Subcutaneous abdominal adipose tissue (tissue), 5 donors: ENCODE results near the gene POU6F1.

Source experiments
- H3K27ac ChIP-seq: one replicate; pipeline ENCODE4 v1.7.0; 2013; ENCODE audit warnings: low read depth, mild to moderate bottlenecking, inconsistent platforms, low read length, moderate library complexity
- H3K27me3 ChIP-seq, 5 donors: one replicate each; pipeline ENCODE4 v1.7.0; 2013; ENCODE audit warnings: low read length in 5 of 5, inconsistent platforms in 1 of 5; ENCODE audit not compliant: control insufficient read depth in 5 of 5, insufficient read depth in 4 of 5
- H3K36me3 ChIP-seq, 5 donors: one replicate each; pipeline ENCODE4 v1.7.0; 2013; ENCODE audit warnings: low read length in 5 of 5; ENCODE audit not compliant: control insufficient read depth in 5 of 5, insufficient read depth in 5 of 5
- H3K4me1 ChIP-seq, 5 donors: one replicate each; pipeline ENCODE4 v1.7.0; 2013; ENCODE audit warnings: low read length in 5 of 5, mild to moderate bottlenecking in 3 of 5, moderate library complexity in 1 of 5; ENCODE audit not compliant: control insufficient read depth in 5 of 5, insufficient read depth in 5 of 5
- H3K4me3 ChIP-seq, 5 donors: one replicate each; pipeline ENCODE4 v1.7.0; 2013; ENCODE audit warnings: low read length in 5 of 5, low read depth in 1 of 5
- H3K9ac ChIP-seq, 5 donors: one replicate each; pipeline ENCODE4 v1.7.0; 2013; ENCODE audit warnings: low read length in 5 of 5, mild to moderate bottlenecking in 4 of 5, moderate library complexity in 3 of 5
- H3K9me3 ChIP-seq, 5 donors: one replicate each; pipeline ENCODE4 v1.7.0; 2013; ENCODE audit warnings: low read length in 5 of 5; ENCODE audit not compliant: control insufficient read depth in 5 of 5
- donor health status: healthy.
- donor health status: healthy.
- donor health status: healthy.
- donor health status: healthy.
- donor health status: healthy.

The POU6F1 gene

DNA sequence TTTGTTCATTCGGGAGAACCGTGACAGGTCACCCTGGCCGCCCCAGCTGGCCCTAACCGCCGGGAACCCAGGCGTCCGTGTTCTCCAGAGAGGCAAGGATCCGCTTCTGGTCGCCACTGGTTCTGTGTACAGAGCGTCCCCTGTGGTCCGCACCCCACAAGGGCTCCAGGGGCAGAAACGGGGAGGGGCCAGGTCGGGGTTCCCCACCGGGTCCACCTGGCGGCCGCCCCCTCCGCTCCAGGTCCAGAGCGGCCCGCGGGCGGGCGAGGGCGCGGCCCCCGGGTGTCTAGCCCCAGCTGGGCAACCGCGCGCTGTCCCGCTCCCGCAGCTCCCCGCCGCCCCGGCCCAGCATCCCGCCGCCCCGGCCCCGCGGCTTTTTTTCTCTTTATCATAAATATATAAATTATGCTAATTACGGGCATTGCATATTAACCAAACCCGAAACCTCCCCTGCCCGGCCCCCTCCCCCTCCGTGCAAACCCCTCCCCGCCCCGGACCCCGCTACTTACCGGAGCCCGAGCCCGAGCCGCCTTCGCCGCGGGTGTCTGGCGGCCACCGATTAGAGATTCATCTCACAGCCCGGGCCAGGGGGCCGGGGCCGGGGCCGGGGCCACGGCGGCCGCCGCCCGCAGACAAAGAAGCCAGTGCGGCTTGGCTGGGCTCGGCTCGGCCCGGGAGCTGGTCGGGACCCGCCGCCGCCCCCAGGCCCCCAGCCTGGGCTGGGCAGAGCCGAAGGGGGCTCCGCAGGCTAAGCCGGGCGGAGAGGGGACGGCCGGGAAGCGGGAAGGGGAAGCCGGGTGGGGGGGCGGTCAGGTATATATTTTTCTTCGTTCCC is 512 bp downstream of the POU6F1 start:
- peaks cover 3 to 23% (median 21%) of the 10 kb centered on the region in 5 donors for H3K4me1 ChIP-seq
- H3K27ac ChIP-seq: peak overlapping the region; percentile 95
- H3K9ac ChIP-seq: peak overlapping the region in 4 of 5 donors; percentile 59 to 92 (median 89)
- peak overlapping the region; percentile 40 to 91 (median 86) for H3K4me3 ChIP-seq
- H3K36me3 ChIP-seq: peaks cover 0 to 3% (median 2%) of the 10 kb centered on the region in 5 donors
- no peaks in the 10 kb centered on the region for H3K27me3 ChIP-seq
- no peaks in the 10 kb centered on the region for H3K9me3 ChIP-seq

DNA sequence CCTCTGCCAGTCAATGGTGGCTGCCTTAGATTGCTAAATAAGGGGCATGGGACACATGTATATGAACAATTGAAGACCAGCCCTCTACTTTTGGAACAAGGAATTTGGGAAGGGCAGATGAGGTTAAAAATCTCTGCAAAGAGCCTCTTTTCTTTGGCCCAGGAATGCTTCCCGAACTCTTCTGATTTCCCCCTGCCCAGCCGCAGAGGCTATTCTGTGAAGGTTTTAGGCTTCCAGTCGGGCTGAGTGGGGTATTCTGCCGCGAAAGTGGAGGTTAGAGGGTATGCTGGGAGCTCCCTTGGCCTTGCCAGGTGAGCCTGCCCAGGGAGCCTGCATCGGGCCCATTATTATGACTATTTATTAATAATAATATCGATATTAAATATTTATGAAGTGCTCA is 1.2 kb downstream of the POU6F1 start:
- peak overlapping the region; percentile 40 to 91 (median 85) for H3K4me3 ChIP-seq
- H3K27me3 ChIP-seq: no peaks in the 10 kb centered on the region
- peak overlapping the region in 4 of 5 donors; percentile 59 to 88 (median 81) for H3K9ac ChIP-seq
- peak overlapping the region; percentile 65 for H3K27ac ChIP-seq
- peaks cover 3 to 23% (median 21%) of the 10 kb centered on the region in 5 donors for H3K4me1 ChIP-seq
- H3K36me3 ChIP-seq: peaks cover 0 to 3% (median 2%) of the 10 kb centered on the region in 5 donors
- no peaks in the 10 kb centered on the region for H3K9me3 ChIP-seq

DNA sequence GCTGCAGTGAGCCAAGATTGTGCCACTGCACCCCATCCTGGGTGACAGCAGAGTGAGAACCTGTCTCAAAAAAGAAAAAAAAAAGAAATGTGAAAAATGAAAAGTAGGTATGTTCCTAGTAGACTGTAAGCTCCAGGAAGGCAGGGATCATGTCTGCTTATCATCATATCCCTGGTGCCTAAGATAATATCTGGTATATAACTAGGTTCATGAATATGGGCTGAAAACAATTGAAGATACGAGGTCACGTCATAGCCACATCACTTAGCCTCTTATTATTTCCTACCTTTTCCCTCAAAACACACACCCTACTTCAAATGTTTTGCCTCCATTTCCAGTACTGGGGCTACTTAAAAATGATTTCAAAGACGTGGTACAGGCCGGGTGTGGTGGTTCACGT is 3.0 kb downstream of the POU6F1 start:
- Histone ChIP-seq H3K27ac (no peak overlapping the region), H3K4me1 (peaks cover 3 to 25% (median 21%) of the 10 kb centered on the region in 5 donors), H3K27me3 (no peaks in the 10 kb centered on the region), H3K4me3 (no peak overlapping the region), H3K36me3 (peaks cover 0 to 9% (median 2%) of the 10 kb centered on the region in 5 donors), H3K9me3 (no peaks in the 10 kb centered on the region), H3K9ac (no peak overlapping the region)

DNA sequence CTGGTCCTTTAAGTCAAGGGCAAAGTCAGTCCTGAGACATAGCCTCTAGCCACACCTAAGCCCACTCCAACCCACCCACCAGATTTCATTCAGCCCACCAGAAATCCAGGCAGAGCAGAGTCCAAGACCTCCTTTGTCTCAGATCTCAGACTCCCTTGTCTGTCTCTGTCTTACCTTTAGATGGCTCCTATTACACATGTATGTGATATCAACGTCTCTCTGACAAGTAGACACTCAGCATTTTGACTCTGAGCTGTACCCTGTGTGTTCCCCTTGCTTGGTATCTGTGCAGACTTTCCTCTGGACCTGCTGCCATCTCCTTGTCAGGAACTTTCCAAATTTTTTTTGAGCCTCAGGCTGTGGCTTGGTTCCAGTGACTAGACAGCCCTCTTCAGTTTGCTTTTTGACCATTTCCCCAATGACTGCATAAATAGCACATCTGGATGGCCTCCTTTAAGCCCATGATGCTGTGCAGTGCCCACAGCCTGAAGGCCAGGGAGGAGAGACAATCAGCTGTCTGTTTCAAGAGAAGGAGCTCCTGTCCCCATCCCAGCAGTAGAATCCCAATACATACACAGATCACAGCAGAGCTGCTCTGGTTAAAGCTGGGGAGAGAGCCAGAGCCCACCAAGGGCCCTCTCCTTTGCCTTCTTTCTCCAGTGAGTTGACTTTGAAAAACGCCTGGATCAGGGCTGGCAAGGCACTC is 7.0 kb downstream of the POU6F1 start:
- H3K36me3 ChIP-seq: peaks cover 0 to 9% (median 3%) of the 10 kb centered on the region in 5 donors
- no peak overlapping the region for H3K27ac ChIP-seq
- H3K4me1 ChIP-seq: peaks cover 0 to 4% (median 0%) of the 10 kb centered on the region in 5 donors
- H3K4me3 ChIP-seq: no peak overlapping the region
- H3K9me3 ChIP-seq: no peaks in the 10 kb centered on the region
- H3K27me3 ChIP-seq: no peaks in the 10 kb centered on the region
- no peak overlapping the region for H3K9ac ChIP-seq

DNA sequence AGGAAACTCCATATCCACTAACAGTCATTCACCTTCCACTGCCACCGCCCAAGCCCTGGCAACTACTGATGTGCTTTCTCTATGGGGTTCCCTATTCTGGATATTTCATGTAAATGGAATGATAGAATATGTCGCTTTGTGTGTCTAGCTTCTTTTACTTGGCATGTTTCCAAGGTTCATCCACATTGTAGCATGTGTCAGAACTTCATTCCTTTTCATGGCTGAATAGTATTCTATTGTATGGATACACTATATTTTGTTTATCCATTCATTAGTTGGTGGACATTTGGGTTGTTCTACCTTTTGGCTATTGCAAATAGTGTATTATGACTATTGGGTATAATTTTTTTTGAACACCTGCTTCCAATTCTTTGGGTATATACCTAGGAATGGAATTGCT is 8.6 kb downstream of the POU6F1 start:
- Histone ChIP-seq H3K4me3 (no peak overlapping the region), H3K9ac (no peak overlapping the region), H3K27me3 (no peaks in the 10 kb centered on the region), H3K27ac (no peak overlapping the region), H3K9me3 (no peaks in the 10 kb centered on the region), H3K4me1 (peaks cover 0 to 8% (median 5%) of the 10 kb centered on the region in 5 donors), H3K36me3 (peaks cover 0 to 7% (median 3%) of the 10 kb centered on the region in 5 donors)

DNA sequence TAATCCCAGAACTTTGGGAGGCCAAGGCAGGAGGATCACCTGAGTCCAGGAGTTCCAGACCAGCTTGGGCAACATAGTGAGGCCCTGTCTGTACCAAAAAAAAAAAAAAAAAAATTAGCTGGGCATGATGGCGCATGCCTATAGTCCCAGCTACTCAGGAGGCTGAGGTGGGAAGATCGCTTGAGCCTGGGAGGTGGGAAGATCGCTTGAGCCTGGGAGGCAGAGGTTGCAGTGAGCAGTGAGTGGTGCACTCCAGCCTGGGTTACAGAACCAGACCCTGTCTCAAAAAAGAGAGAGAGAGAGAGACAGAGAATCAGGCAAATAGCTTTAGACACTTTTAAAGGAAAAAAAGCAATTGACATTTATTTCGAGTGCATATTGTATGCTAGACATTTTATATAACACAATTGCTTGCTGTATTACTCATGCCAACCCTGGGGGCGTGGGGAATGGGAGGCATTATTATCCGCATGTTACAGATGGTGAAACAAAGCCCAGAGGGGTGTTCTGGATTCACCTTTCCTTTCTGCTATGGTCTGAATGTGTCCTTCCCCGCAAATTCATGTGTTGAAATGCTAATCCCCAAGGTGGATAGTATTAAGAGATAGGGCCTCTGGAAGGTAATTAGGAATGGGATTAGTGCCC is 9.7 kb downstream of the POU6F1 start:
- Histone ChIP-seq H3K27ac (no peak overlapping the region), H3K9ac (no peak overlapping the region), H3K4me1 (peaks cover 0 to 15% (median 13%) of the 10 kb centered on the region in 5 donors), H3K9me3 (no peaks in the 10 kb centered on the region), H3K36me3 (peaks cover 0 to 14% (median 10%) of the 10 kb centered on the region in 5 donors), H3K4me3 (no peak overlapping the region), H3K27me3 (no peaks in the 10 kb centered on the region)

DNA sequence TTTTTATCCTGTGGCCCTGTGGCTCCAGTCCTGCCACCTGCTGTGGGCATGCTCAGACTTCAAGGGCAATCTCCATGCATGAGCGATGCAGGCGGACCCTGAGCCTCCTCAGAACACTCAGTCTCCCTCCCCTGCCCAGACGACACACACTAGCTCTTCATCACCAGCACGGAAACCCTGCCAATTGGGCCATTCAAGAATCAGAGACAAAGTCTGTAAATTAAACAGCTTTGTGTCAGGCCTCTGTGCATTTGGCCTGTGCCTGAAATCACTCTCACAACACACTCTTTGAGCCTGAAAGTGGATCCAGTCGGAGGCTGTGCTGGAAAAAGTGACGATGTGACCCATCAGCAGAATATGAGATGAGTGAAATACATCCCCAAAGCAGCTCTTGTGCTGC is 12.5 kb downstream of the POU6F1 start:
- H3K27ac ChIP-seq: no peak overlapping the region
- no peaks in the 10 kb centered on the region for H3K9me3 ChIP-seq
- H3K4me1 ChIP-seq: peaks cover 0 to 13% (median 11%) of the 10 kb centered on the region in 5 donors
- H3K36me3 ChIP-seq: peaks cover 0 to 15% (median 11%) of the 10 kb centered on the region in 5 donors
- H3K4me3 ChIP-seq: no peak overlapping the region
- no peak overlapping the region for H3K9ac ChIP-seq
- no peaks in the 10 kb centered on the region for H3K27me3 ChIP-seq

DNA sequence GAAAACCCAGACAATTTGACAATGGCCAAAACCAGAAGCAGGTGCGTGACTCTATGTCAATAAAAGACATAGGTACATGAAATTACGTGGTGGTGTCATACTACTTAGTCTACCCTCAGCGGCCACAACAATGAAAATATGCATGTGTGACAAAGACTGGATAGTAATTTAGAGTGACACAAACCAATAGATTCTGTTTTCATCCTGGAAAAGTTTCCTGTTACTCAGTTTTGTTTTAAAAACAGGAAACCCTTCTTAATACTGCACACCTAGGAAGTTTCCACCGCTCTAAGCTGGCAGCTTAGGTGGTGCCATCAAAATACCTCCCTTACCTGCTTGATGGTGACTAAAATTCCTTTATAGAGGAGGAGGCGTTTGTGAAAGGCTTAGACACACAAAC is 15.1 kb downstream of the POU6F1 start:
- peaks cover 2 to 31% (median 17%) of the 10 kb centered on the region in 5 donors for H3K4me1 ChIP-seq
- no peak overlapping the region for H3K4me3 ChIP-seq
- H3K9me3 ChIP-seq: no peaks in the 10 kb centered on the region
- H3K27ac ChIP-seq: no peak overlapping the region
- H3K27me3 ChIP-seq: no peaks in the 10 kb centered on the region
- H3K9ac ChIP-seq: no peak overlapping the region
- peaks cover 0 to 37% (median 18%) of the 10 kb centered on the region in 5 donors for H3K36me3 ChIP-seq

DNA sequence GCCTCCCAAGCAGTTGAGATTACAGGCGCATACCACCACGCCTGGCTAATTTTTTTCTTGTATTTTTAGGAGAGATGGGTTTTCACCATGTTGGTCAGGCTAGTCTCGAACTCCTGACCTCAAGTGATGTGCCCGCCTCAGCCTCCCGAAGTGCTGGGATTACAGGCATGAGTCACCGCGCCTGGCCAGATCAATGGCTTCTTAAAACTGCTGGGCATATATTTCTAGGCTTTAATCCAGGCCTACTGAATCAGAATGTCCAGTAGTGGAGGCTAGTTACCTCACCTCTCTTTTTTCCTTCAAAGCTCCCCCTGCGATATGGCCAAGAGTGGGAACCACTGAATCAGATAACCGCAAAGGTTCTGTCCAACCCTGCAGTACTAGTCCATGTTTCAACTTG is 17.1 kb downstream of the POU6F1 start:
- H3K4me3 ChIP-seq: no peak overlapping the region
- no peaks in the 10 kb centered on the region for H3K27me3 ChIP-seq
- H3K9ac ChIP-seq: no peak overlapping the region
- no peak overlapping the region for H3K27ac ChIP-seq
- H3K9me3 ChIP-seq: no peaks in the 10 kb centered on the region
- peaks cover 0 to 44% (median 20%) of the 10 kb centered on the region in 5 donors for H3K36me3 ChIP-seq
- peaks cover 2 to 34% (median 17%) of the 10 kb centered on the region in 5 donors for H3K4me1 ChIP-seq
